GM12892 (cell line): ENCODE results near the gene C3orf52.

Experiments
- POLR2A ChIP-seq: IDR thresholded peaks from 2 replicates; pipeline ENCODE4 v1.6.1; 2011; ENCODE audit warnings: low read depth, low read length, control low read depth
- POLR2AphosphoS5 ChIP-seq: IDR thresholded peaks from 2 replicates; pipeline ENCODE4 v1.6.1; 2011; ENCODE audit warnings: low read depth, low read length, control low read depth
- TAF1 ChIP-seq: IDR thresholded peaks from 2 replicates; pipeline ENCODE4 v1.6.1; 2011; ENCODE audit warnings: low read depth, mild to moderate bottlenecking, control low read depth, low read length, borderline replicate concordance

GRCh38 chr3:112126511-112126911 lies 40.3 kb downstream of the C3orf52 start:
- TF ChIP-seq POLR2AphosphoS5 (no peak), POLR2A (no peak), TAF1 (no peak)
